Measurements from ENCODE around the gene OR51S1. TPM values are rescaled to one million over a fixed set of nuclear protein-coding genes. Genes with fewer than 3 reads are reported as not detected.

OR51S1 gene
- total and polyA plus RNA-seq, 10 of the 15 experiments (the other 5 are each of a cell fraction or from before 2014, with no cell fraction given) = not detected

GRCh38 chr11:4821021-4821420 is 28.0 kb downstream of the OR51S1 start, which contains the start of gene OR51F2:
Gene OR51F2 (plus strand): TSS chr11:4821321. CDS start chr11:4821422, 101 bp downstream.
- SMC1A ChIA-PET (ENCODE audit: uncharacterized antibody, unreplicated experiment) = no interaction called here
- ATAC-seq (no peak), FAIRE-seq (no peak), DNase-seq (ENCODE audit: low read depth, low spot score) (no peak)
- WGBS (ENCODE audit: insufficient coverage, insufficient replicate concordance, low lambda C conversion rate, missing lambda C conversion rate) = 37% methylated on average over 1 of the region's 1 CpG
- no peak for TF ChIP-seq BACH1 (IDR thresholded peaks at IDR 0.05; ENCODE audit: borderline replicate concordance)
- no peak for TF ChIP-seq RCOR1 (conservative IDR thresholded peaks at IDR 0.05; ENCODE audit: low read depth, low read length)
- no peak for TF ChIP-seq SREBF1 (IDR thresholded peaks at IDR 0.05; ENCODE audit: low read length)
- TF ChIP-seq PML (IDR thresholded peaks at IDR 0.05; ENCODE audit: low read length) = no peak
- no peak for TF ChIP-seq SIN3A (IDR thresholded peaks at IDR 0.05; ENCODE audit: low read depth, low read length)
- TF ChIP-seq MTA3 (IDR thresholded peaks at IDR 0.05; ENCODE audit: borderline replicate concordance, low read length) = no peak
- no peak for TF ChIP-seq BHLHE40 (IDR thresholded peaks at IDR 0.05; ENCODE audit: borderline replicate concordance in 1 of 2, low read depth in 2 of 2, low read length in 1 of 2)
- no peak for TF ChIP-seq BRCA1 (IDR thresholded peaks at IDR 0.05; ENCODE audit: low read depth, low read length)
- TF ChIP-seq FOXM1 (IDR thresholded peaks at IDR 0.05; ENCODE audit: low read depth, low read length) = no peak
- TF ChIP-seq E2F4 (IDR thresholded peaks at IDR 0.05; ENCODE audit: low read depth, low read length) = no peak
- TF ChIP-seq PKNOX1 (IDR thresholded peaks at IDR 0.05) = no peak
- no peak for TF ChIP-seq CBFB (IDR thresholded peaks at IDR 0.05; ENCODE audit: low read depth)
- POLR2A ChIA-PET = no interaction called here
- H3K27me3 ChIP-seq (replicated peaks in 1 of 2; ENCODE audit: control insufficient read depth in 2 of 2, insufficient read depth in 2 of 2, low read length in 1 of 2) = no peaks in the 10 kb centered on the region
- CTCF ChIA-PET = interaction anchor here (0.6 kb wide), 1 partner anchor 525 kb away, joined by 3 read pairs; no protein-coding TSS in a partner anchor
- H3K27ac ChIP-seq (ENCODE audit: control insufficient read depth, insufficient read depth) = no peak within 1 kb of the TSS
- no peaks in the 10 kb centered on the region for H3K9me3 ChIP-seq (replicated peaks; ENCODE audit: control insufficient read depth, insufficient read depth, low read length)
- H3K79me2 ChIP-seq (ENCODE audit: control insufficient read depth, insufficient read depth, low read length) = no peaks in the 10 kb centered on the region
- no TSS peak for BruUV-seq (replicated peaks)
- H3K4me1 ChIP-seq (ENCODE audit: control insufficient read depth, insufficient read depth, low read length) = no peaks in the 10 kb centered on the region
- no peak within 1 kb of the TSS for H3K4me2 ChIP-seq (ENCODE audit: control insufficient read depth, insufficient read depth)
- no peak within 1 kb of the TSS for H2AFZ ChIP-seq (ENCODE audit: control insufficient read depth, low read depth, low read length)
- H4K20me1 ChIP-seq (ENCODE audit: control insufficient read depth, insufficient read depth) = no peaks in the 10 kb centered on the region
- no peak within 1 kb of the TSS for H3K9ac ChIP-seq (ENCODE audit: control insufficient read depth, insufficient read depth, low read length)
- intact Hi-C loops (cut with micrococcal nuclease; ENCODE audit: unreplicated experiment) = no loop called here
- in situ Hi-C loops (cut with MboI) = no loop called here
- RAD21 ChIA-PET (ENCODE audit: unreplicated experiment) = no interaction called here
- H3K36me3 ChIP-seq (ENCODE audit: control insufficient read depth in 2 of 2, insufficient read depth in 2 of 2, low read length in 1 of 2) = no peaks in the 10 kb centered on the region
- H3K4me3 ChIP-seq = no peak within 1 kb of the TSS
